TTC549 (cell line): ENCODE measurements around the gene PPM1F.

Source experiments
- FAIRE-seq: peaks from 2 replicates; lab custom pipeline; 2012; peaks lifted over from hg19 to GRCh38; lab: Jason Lieb, UNC

PPM1F gene

DNA sequence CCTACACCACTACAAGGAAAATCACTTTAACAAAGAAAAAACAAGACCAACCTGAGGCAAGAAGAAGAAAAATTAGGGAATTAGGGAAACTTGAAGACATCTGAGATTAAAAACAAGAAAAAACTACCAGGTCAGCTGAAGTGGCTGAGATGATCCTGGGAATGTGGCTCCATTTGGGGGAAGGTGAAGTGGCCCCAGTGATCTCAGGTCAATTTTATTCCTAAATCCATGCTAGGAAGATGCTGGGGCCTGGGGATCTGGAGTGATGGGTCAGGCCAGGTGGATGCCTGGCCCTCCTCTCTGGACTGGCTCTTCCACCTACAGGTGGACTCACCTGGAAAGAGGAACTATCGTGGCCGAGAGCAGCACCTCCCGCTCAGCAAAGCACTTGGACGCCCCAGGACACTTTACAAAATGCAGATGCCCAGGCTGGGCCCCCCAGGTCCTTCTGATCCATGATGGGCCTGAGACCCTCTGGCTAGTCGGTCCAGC is 23.3 kb upstream of the PPM1F start:
- no peak for FAIRE-seq

DNA sequence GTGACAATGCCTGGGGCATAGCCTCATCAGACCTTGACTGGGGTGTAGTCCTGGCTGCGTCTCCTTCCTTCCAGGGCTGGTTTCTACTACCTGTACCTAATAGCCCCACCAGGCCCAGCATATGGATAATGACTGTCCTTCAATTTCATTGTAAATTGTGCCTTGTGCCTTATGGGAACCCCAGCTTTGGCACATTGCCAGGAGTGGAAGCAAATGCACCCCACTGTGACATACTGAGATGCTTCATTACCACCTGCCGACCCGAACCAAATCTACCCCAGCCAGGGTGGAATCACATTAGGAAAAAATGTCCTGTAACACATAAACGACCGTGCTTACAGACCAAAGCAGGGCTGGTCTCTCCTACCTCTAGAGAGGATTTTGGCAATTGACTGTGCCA is 22.6 kb upstream of the PPM1F start:
- no peak for FAIRE-seq

DNA sequence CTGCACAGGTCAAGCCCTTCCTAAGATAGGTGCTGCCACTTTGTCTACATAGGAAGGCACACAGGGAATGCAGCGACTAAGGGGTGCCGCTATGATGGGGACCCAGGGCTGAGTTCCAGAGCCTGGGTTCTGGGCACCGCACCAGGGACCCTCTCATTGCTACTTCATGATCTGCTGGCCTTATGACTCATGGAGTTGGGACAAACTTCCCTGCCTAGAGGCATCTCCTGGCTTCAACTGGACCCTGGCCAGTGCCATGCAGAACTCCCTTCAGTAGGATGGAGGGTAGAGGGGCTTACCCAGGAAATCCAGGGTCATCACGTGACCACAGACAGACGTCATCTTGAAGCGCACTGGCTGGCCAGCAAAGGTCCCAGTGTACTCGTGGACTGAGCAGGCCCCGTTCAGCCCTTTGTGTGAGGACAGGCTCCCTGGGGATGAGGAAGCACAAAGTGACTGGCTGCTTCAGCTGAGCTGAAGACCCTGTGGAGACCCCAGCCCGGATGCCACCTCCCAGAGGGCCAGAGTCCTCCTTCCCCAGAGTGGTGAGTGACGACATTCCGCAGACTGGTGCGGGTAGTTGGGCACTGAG is 21.5 kb upstream of the PPM1F start:
- FAIRE-seq: no peak

DNA sequence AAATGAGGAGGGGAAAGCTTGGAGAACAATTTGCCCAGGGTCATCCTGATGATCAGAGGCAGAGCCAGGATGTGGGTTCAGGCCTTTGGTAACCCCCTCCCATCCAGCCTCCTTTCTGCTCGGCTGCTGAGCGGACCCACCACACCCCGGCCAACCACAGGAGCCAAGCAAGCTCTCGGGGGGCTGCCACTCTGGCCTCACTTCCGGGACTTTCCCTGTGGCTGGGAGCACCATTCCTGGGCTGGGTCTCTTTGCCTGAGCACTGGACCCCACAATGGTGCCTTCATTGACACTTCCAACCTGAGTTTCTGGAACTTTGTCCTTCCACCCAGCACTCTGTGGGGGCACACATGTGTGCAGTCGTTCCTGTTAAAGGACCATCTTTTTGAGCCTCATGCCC is 20.2 kb upstream of the PPM1F start:
- no peak for FAIRE-seq

DNA sequence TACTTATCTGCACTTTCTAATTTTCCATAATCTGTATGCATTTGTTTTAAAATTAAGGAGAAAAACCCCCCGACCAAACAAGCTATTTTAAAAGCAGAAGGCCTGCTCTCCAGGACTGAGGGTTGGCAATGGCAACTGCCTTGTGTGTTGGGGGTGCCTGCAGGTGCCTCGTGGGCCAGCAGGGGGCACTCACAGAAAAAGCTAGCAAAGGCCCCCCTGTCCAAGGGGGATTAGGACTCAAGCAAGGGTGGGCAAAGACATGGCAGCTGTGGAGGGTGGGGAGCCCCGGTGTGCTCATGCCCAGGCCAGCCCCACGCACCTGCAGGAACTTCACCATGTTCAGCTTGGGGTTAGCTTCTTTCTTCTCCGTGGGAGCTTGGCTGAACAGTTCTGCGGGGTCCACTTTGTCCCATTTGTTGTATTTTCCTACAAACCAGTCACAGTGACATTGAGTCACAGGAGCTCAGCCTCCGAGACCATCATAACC is 19.7 kb upstream of the PPM1F start:
- FAIRE-seq: no peak

DNA sequence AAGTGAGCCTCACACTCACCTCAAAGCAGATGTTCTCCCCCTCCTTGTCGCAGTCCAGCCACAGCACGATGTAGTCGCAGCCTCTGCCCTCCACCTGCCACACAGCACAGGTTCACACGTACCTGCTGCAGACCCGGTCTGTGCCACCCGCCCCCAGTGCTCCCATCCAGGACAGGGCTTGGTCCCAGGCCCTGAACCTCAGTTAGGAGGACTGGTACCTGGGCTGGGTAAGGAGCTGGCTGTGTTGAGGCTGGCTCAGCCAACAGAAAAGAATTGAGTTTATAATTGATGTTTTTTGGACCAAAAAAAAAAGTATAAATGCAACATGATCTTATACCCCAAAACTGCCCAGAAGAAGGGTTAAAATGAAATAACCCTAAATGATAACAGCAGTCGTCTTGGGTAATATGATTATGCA is 19.2 kb upstream of the PPM1F start:
- no peak for FAIRE-seq

DNA sequence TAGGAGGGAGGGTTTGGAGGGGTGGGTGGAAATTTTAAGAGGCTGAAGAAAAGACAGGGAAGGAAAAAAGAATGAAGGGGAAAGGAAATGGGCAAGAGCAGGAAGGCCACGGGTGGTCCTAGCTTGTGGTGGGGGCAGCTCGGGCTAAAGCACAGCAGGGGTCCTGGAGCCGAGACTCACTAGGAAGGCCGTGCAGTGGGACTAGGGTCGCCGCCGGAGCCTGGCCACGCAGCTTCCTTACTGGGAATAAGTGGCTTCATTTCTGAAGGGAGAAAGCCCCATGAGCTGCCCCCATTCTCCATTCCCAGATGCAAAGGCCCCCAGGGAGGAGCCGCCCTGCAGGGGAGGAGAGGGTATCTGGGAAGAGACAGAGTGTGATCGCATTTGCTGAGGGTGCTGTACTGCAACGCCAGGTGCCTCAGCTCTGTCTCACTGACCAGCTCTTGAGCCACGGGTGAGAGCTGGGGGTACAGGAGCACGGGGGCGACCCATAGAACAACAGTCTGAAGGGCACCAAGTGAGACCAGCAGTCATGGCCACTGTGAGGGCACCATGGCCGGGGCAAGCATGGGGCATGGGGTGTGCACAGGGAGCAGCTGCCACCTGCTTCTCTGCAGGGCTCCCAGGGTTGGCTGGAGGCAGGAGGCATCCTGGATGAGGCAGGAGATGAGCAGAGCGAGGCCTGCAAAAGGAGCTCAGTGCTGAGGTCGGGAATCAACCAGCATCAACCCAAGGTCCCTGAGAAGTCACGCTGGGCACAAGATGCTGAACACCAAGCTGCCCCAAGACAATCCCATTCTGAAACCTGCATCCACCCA is 18.4 kb upstream of the PPM1F start:
- no peak for FAIRE-seq

DNA sequence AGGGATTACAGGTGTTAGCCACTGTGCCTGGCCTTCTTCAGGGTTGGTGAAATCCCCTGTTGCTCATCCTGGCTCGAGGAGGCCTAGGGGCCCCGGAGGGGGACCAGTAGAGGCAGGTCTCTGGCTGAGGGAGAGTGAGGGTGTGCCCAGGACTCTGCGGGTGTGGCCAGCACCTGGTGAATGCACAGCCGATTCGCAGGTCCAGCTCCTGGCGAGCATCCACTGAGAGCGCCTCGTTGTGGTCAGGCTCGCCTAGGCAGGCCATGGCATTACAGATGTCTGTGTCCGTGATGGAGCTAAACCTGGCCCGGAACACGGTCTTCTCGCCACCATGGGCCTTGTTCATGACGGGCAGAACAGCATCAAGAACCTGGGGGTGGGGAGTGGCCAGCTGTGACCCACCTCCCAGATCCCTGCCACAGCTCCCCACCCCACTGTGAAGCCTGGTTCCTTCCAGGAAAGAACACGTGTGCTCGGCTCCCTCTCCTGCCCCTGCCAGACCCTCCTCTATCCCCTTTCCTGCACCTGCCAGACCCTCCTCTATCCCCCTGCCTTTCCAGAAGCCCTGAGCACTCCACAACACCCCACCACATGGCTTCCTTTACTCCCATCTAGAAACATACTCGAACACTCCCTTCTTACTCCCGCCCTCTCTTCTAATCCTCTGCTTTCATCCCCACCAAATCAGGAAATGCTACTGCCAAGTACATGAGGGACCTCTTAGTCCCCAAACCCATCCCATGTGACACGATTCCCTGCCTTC is 17.6 kb upstream of the PPM1F start:
- no peak for FAIRE-seq

DNA sequence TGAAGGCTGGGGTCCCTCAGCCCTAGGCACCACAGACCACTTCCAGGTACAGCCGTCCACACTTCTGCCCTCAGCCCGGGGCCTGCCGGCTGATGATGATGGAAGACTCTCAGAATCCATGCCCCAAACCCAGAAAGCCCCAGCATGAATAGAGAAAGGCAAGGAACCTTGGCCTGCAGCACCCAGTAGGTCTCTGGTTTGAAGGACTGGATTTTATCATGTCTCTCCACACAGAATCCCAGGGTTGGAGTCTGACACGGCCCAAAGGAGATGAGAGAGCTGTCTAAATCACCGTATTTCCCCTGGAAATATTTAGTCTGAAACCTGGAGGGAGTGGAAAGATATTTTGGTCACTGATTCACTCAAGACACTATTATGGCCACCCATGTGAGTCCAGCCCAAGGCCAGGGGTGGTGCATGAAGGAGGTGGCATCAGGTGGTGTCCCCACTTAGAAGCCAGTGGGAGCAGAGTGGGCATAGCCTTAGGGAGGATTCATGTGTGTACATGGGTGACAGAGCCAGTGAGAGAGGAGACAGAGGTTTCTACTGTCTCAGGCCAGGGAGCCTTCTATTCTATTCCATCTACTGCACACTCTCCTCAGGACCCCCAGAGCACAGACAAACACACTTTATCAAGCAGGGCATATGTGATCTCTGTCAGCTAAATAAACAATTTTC is 15.9 kb upstream of the PPM1F start:
- no peak for FAIRE-seq

DNA sequence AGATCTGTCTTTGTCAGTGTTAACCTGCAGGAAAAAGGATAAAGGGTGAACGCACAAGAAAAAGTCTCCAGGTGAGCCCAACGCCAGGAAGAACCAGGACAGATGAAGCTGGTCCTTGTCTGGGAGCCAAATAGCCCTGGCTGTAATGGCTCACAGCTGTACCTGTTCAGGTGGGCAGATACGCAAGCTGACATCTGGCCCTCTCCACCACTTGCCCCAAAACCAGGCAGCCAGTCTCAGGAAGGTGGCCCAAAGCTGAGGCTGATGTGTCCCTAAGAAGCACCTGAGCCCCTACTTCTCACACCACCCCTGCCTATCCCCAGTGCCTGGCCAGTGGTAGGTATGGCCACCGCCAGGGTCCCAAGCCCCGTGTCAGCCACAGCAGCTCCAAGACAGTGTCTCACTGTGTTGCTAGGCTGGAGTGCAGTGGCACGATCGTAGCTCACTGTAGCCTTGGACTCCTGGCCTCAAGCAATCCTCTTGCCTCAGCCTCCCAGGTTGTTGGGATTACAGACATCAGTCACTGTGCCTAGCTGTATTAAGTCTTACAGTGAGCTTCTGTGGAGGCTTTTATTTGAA is 15.1 kb upstream of the PPM1F start:
- no peak for FAIRE-seq

DNA sequence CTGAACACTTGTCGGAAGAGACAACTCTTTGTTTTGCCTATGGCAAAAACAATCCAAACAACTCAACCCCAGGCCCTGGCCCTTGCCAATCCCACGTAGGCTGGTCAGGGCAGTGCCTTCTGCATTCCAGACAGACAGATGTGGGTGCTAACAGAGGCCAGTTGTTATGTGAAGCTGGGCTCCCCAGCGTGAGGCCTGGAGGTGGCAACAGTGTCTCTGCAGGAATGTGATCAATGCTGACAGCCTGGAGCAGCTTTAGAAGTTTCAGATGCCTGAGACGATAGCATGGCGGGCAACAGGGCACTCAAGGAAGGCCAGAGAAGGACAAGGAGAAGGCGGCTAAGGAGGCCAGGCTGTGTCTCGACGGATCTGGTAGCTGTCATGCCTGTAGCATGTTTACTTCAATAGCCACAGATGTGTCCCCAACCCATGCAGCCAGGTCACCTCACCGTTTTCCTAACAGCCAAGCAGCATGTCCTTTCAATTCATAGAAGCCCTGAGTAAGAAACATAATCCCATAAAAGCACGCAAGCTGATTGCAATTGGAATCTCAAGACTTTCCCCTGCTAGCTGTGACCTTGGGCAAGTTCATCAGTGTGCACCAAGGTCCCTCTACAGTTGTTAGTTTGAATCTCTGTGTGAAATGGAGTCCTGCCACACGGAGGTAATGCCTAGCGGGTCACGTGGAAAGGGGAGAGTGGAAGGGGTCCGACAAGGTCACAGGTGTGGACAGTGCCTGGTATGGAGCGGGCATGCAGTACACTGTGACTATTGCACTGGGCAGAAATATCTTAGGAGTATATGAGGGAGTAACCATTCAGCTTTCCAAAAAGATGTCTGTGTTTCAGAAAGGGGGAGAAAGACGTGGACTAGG is 14.2 kb upstream of the PPM1F start:
- no peak for FAIRE-seq

DNA sequence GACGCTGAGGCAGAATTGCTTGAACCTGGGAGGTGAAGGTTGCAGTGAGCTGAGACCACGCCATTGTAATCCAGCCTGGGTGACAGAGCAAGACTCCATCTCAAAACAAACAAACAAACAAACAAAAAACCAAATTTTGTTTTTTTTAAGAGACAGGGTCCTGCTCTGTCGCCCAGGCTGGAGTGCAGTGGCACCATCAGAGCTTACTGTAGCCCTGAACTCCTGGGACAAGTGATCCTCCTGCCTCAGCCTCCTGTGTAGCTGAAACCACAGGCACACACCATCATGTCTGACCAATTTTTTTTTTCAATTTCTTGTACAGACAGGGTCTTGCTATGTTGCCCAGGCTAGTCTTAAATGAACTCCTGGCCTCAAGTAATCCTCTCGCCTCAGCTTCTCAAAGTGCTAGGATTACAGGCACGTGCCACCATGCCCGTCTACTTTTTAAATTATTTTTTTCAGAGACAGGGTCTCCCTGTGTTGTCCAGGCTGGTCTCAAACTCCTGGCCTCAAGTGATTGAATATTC is 13.2 kb upstream of the PPM1F start:
- FAIRE-seq: no peak

DNA sequence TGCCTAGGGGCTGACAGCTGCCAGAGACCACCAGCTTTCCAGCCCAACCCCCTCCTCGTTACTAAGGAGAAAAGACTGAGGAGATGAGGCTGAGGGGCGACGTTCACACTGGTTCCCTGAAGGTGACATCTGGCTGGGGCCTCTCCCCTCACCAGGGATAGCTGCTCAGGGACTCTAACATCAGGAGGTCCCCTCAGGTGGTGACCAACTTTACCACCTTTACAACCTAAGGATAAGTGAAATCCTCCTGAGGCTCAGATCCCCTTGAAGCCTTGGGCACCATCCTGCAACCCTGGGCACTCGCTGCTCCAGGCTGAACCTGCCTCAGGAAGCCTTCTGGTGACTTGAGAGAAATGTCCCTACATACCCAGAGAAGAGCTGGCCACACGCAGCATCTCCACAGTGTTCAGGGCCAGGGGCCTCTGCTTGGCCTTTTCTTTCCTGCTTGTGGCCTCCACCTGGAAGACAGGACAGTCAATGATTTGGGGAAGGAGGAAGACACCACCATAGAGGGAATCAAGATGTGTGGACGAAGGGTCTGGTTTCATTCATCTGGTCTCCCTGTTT is 12.4 kb upstream of the PPM1F start:
- FAIRE-seq: no peak

DNA sequence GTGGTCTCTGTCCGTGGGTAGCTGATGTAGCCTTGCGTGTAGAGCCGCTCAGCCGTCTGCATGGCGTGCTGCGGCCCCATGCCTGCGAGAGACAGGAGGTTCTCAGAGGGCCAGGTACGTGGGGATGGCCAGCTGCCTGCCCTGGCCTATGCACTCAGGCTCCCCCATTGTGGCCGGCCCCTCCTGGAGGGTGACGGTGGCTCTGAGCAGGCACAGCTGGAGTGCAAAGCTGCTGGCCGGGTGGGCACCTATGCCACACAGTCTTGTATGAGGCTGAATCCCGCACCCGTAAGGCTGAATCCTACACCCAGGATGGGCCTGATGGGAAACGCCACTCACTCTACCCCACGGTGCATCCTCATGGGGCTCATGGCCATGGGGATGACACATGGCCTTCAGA is 11.6 kb upstream of the PPM1F start:
- no peak for FAIRE-seq

DNA sequence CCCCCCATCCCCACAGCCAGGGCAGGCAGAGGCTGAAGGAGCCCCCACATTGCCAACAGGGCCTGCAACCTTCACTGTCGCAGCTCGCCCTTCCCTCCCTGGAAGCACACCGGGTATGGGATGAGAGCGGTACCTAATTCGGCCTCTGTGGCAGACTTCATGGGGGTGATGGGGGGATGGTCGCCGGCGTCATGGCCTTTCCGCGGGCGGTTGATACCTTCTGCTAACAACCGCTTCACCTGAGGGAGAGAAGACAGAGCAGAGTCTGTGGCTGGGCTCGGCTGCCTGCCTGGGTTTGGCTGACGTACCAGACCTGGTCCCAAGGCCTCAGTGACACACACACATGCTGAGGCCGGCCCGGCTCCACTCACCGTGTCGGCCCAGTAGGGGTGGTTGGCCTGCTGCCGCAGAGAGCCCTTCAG is 11.2 kb upstream of the PPM1F start:
- no peak for FAIRE-seq

DNA sequence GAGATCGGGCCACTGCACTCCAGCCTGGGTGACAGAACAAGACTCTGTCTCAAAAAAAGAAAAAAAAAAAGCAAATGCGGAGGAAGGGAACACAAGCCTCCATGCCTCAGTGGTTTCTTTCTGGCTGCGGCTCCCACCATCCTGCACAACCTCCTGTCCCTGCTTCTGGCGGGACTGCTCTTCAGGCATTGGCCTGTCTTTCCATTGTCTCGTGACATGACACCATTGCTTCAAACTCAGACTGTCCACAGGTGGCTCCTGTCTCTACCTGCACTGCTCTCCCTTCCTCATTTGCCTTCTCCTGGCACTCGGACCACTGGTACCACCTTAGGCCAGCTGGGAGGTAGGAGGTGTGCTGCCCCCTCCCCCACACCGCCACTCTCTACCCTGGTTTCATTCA is 10.6 kb upstream of the PPM1F start:
- FAIRE-seq: no peak

DNA sequence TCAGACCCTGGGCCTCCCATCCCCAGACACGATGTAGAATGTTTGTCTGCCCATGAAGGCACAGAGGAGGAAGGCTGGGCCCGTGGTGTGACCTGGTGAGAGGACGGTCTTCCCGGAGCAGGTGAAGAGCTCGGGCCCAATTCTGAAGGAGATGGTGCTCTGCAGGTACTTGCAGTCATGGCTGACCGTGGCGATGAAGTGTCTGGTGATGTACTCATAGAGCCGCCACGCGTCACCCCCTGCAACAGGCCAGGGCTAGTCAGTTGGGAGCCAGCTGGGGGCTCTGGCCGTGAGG is 10.0 kb upstream of the PPM1F start:
- FAIRE-seq: no peak

DNA sequence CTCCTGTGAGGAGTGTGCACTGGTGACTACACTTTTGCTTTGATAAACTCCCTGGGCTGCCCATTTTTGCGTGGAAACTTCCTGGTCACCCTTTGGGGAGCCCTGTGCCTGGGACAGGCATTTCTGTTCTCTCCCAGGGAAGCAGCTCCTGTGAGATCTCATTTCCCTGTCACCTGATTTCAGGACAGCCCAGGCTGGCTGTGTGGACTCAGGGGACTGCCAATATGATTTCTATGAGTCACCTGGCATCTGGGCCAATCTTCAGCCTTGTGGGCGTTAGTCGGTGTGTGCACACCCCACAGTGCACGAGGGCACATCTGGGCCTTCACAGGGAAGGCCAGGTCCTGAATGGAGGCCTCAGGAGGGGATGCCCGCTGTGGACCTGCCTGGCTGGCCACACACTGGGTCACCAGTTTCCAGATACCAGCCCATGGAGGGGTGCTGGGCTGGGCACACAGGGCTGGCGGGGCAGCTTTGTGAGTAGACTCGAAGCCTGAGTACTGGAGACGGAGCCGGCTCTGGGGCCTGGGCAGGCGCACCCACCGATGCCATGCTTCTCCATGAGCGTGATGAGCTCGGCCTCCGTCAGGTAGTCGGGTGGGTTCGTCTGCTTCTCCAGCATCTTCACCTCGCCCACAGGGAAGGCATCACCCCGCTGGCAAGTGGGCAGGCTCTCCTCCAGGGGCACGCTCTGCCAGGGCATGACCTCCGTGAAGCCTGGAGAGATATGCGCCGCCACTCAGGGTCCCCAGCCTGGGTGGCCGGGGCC is 9.4 kb upstream of the PPM1F start:
- FAIRE-seq: no peak

DNA sequence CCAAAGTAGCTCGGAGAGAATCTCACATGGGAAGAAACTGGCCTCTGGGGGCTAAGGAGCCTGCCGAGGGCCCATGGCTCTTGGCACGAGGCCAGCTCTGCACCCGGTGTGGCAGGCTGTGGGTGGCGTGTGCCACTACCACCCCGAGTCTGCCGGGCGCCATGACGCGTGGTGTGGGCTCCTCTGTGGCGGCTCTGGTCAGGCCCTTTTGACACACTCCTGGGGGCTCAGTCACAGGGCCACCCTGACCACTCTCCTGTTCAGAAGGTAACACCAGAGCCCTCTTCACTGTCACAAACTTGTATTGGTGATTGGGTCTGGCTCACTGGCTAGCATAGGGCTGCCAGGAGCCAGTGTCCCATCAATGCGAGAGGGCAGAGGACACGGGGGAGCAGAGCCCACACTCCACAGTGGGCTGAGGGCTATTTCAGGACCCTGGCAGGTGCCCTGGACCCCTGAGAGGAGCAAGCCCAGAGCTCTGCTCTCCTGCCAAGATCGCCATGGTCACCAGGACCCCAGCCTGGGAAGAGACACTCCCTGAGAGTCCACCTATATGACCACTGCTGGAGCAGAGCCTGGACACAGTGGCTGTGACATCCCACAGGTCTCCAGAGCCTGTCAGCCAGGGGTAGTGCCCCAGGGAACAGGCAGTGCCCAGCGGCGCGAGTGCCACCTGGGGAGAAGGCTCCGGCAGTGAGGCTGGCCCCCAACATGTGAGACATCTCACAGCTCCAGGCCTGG is 8.6 kb upstream of the PPM1F start:
- no peak for FAIRE-seq
